Left renal cortex interstitium (tissue), 4 donors: ENCODE results near the gene GPR139. TPM values are rescaled to one million over a fixed set of nuclear protein-coding genes. Genes with fewer than 3 reads are reported as not detected.

Experiments used
- DNase-seq, 4 donors: peaks; one replicate each; pipeline ENCODE4 v3.0.0-alpha.2; 2013; ENCODE audit warnings: low read depth in 4 of 4, low spot score in 2 of 4, missing footprints in 1 of 4
- polyA plus RNA-seq, 4 donors: library from polyadenylated mRNA; unstranded; fragments of 120-200 nt; gene quantifications; one replicate each; pipeline ENCODE4 v1.2.1, GENCODE V29; 2013; ENCODE audit not compliant: insufficient read length in 4 of 4

The GPR139 gene
- polyA plus RNA-seq, 4 donors = not detected

GRCh38 chr16:20061132-20061531 lies 12.6 kb downstream of the GPR139 start:
- DNase-seq = no peak

- DNase-seq = no peak
Measured at GRCh38 chr16:20056436-20056835, 17.3 kb downstream of the GPR139 start.

- DNase-seq = no peak
Measured at GRCh38 chr16:20053336-20053735, 20.4 kb downstream of the GPR139 start.

- DNase-seq = no peak
Measured at GRCh38 chr16:20051611-20052010, 22.1 kb downstream of the GPR139 start.

- DNase-seq = no peak
Measured at GRCh38 chr16:20051147-20051546, 22.5 kb downstream of the GPR139 start.

- DNase-seq = no peak
Measured at GRCh38 chr16:20049831-20050230, 23.9 kb downstream of the GPR139 start.

- DNase-seq = no peak
Measured at GRCh38 chr16:20045886-20046285, 27.8 kb downstream of the GPR139 start.

GRCh38 chr16:20042848-20043247 lies 30.8 kb downstream of the GPR139 start:
- no peak for DNase-seq

- DNase-seq = no peak
Measured at GRCh38 chr16:20041924-20042596, 31.6 kb downstream of the GPR139 start.

GRCh38 chr16:20040011-20040410 lies 33.7 kb downstream of the GPR139 start:
- no peak for DNase-seq

GRCh38 chr16:20029611-20030010 lies 44.1 kb downstream of the GPR139 start:
- DNase-seq = no peak

- no peak for DNase-seq
Measured at GRCh38 chr16:20026361-20027072, 47.2 kb downstream of the GPR139 start.

- peak; percentile 7 to 55 (median 16) for DNase-seq
Measured at GRCh38 chr16:20023190-20023589, 50.5 kb downstream of the GPR139 start.

- no peak for DNase-seq
Measured at GRCh38 chr16:20020976-20021375, 52.7 kb downstream of the GPR139 start.

- no peak for DNase-seq
Measured at GRCh38 chr16:20020083-20020482, 53.6 kb downstream of the GPR139 start.

- no peak for DNase-seq
Measured at GRCh38 chr16:20016234-20016633, 57.5 kb downstream of the GPR139 start.

- no peak for DNase-seq
Measured at GRCh38 chr16:20004931-20005330, 68.8 kb downstream of the GPR139 start.

GRCh38 chr16:20002936-20003335 lies 70.8 kb downstream of the GPR139 start:
- no peak for DNase-seq

GRCh38 chr16:20001856-20002707 lies 71.6 kb downstream of the GPR139 start:
- no peak for DNase-seq

GRCh38 chr16:19997734-19998133 lies 76.0 kb downstream of the GPR139 start:
- no peak for DNase-seq

- no peak for DNase-seq
Measured at GRCh38 chr16:19997264-19997663, 76.4 kb downstream of the GPR139 start.
